Neuronal stem cell (in vitro differentiated cells): ENCODE measurements around the gene MYH1.
"Not testable (repeated sequence)": the region's sequence is repeated elsewhere in the genome, so short reads cannot be mapped to it uniquely, and the experiment has no call there.

ENCODE experiments used
- DNase-seq: peaks from one replicate; pipeline ENCODE4 v3.0.0-alpha.2; 2013; ENCODE audit warnings: low spot score
- H2AFZ ChIP-seq: one replicate; pipeline ENCODE4 v1.6.1; 2013; ENCODE audit warnings: mild to moderate bottlenecking, low read length, inconsistent platforms
- H2AK5ac ChIP-seq: 2 replicates; pipeline ENCODE4 v1.6.1; 2013; ENCODE audit warnings: low read depth, mild to moderate bottlenecking, inconsistent platforms, low read length, moderate library complexity, mixed read lengths
- H2BK120ac ChIP-seq: 2 replicates; pipeline ENCODE4 v1.6.1; 2013; ENCODE audit warnings: low read depth, mild to moderate bottlenecking, inconsistent platforms, low read length, moderate library complexity, mixed read lengths
- H2BK12ac ChIP-seq: one replicate; pipeline ENCODE4 v1.6.1; 2013; ENCODE audit warnings: low read length, inconsistent platforms
- H2BK15ac ChIP-seq: 2 replicates; pipeline ENCODE4 v1.6.1; 2013; ENCODE audit warnings: mild to moderate bottlenecking, low read length, inconsistent platforms, mixed read lengths
- H2BK5ac ChIP-seq: one replicate; pipeline ENCODE4 v1.6.1; 2013; ENCODE audit warnings: inconsistent platforms, mild to moderate bottlenecking, low read length, moderate library complexity
- H3K14ac ChIP-seq: one replicate; pipeline ENCODE4 v1.6.1; 2013; ENCODE audit warnings: low read length, inconsistent platforms
- H3K18ac ChIP-seq: 2 replicates; pipeline ENCODE4 v1.6.1; 2013; ENCODE audit warnings: low read length, inconsistent platforms
- H3K23ac ChIP-seq: 2 replicates; pipeline ENCODE4 v1.6.1; 2013; ENCODE audit warnings: low read depth, mild to moderate bottlenecking, mixed read lengths, low read length, inconsistent platforms; ENCODE audit not compliant: poor library complexity
- H3K27ac ChIP-seq: replicated peaks from 3 replicates; pipeline ENCODE4 v1.5.1; 2013; ENCODE audit warnings: low read length, inconsistent platforms
- H3K27me3 ChIP-seq, 3 experiments: 2 replicates each; pipeline ENCODE4 v1.6.1; 2013; ENCODE audit warnings: low read length in 3 of 3, mild to moderate bottlenecking in 2 of 3, inconsistent platforms in 1 of 3, low read depth in 1 of 3, mixed read lengths in 1 of 3, moderate library complexity in 1 of 3; ENCODE audit not compliant: control insufficient read depth in 3 of 3, insufficient read depth in 3 of 3
- H3K36me3 ChIP-seq, 2 donors: replicated peaks in 1 of 2; 2 replicates each; pipeline ENCODE4 v1.6.1; 2013; ENCODE audit warnings: low read length in 2 of 2; ENCODE audit not compliant: control insufficient read depth in 2 of 2, insufficient read depth in 2 of 2
- H3K4ac ChIP-seq: 2 replicates; pipeline ENCODE4 v1.6.1; 2013; ENCODE audit warnings: inconsistent platforms, mild to moderate bottlenecking, low read length, moderate library complexity
- H3K4me1 ChIP-seq, 2 donors: 1 replicate in 1 of 2; 2 replicates in 1 of 2; pipeline ENCODE4 v1.6.1; 2013; ENCODE audit warnings: low read length in 2 of 2, low read depth in 1 of 2; ENCODE audit not compliant: control insufficient read depth in 2 of 2, insufficient read depth in 1 of 2
- H3K4me2 ChIP-seq: one replicate; pipeline ENCODE4 v1.6.1; 2013; ENCODE audit warnings: mild to moderate bottlenecking, low read length, inconsistent platforms; ENCODE audit not compliant: insufficient read depth, poor library complexity, severe bottlenecking
- H3K4me3 ChIP-seq, 2 donors: 2 replicates each; pipeline ENCODE4 v1.5.1; 2013; ENCODE audit warnings: low read length in 2 of 2, mild to moderate bottlenecking in 2 of 2, inconsistent platforms in 1 of 2, moderate library complexity in 1 of 2
- H3K79me1 ChIP-seq: one replicate; pipeline ENCODE4 v1.6.1; 2013; ENCODE audit warnings: low read depth, mild to moderate bottlenecking, inconsistent platforms, low read length, moderate library complexity
- H3K9ac ChIP-seq: one replicate; pipeline ENCODE4 v1.6.1; 2013; ENCODE audit warnings: mild to moderate bottlenecking, low read depth, low read length, inconsistent platforms; ENCODE audit not compliant: poor library complexity
- H3K9me3 ChIP-seq, 2 donors: replicated peaks in 1 of 2; 2 replicates each; pipeline versions ENCODE3 to v1.6.1; 2013; ENCODE audit warnings: low read length in 2 of 2, mild to moderate bottlenecking in 2 of 2, inconsistent platforms in 1 of 2, low read depth in 1 of 2, mixed read lengths in 1 of 2, moderate library complexity in 1 of 2; ENCODE audit not compliant: control insufficient read depth in 2 of 2, insufficient read depth in 1 of 2
- H4K8ac ChIP-seq: one replicate; pipeline ENCODE4 v1.6.1; 2013; ENCODE audit warnings: low read depth, mild to moderate bottlenecking, inconsistent platforms, low read length, moderate library complexity
- H4K91ac ChIP-seq: one replicate; pipeline ENCODE4 v1.6.1; 2013; ENCODE audit warnings: low read length, low read depth, mild to moderate bottlenecking, inconsistent platforms; ENCODE audit not compliant: poor library complexity
- WGBS, 2 donors: extraction: QIAGEN DNeasy Blood & Tissue Kit; methylation state at CpG; one replicate each; pipeline ENCODE4 v1.1.7; 2013; ENCODE audit warnings: missing lambda C conversion rate in 2 of 2, mixed read lengths in 1 of 2; ENCODE audit not compliant: insufficient read length in 2 of 2, insufficient replicate concordance in 1 of 2; ENCODE audit errors: extremely low coverage in 2 of 2; 5-methylcytosine and 5-hydroxymethylcytosine counted together

MYH1 gene

DNA sequence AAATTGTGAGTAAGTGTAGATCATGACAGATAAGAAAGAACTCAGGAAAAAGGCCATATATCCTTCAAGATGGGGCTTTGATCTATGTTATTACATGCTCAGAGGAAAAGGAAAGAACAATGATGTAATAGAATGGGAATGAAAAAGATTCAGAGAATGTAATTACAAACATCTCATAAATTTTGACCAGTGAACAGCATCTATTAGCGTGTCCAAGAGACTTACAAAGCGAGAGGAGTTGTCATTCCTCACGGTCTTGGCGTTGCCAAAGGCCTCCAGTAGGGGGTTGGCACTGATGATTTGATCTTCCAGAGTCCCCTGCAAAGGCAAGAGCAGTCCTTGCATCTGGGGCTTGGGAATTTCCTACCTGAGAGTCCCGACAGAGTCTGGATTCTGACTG, 25.1 kb upstream of the MYH1 start:
- H3K14ac ChIP-seq = not testable (repeated sequence)
- no CpG with 5 or more reads among the region's 5 CpGs for WGBS, 2 donors

DNA sequence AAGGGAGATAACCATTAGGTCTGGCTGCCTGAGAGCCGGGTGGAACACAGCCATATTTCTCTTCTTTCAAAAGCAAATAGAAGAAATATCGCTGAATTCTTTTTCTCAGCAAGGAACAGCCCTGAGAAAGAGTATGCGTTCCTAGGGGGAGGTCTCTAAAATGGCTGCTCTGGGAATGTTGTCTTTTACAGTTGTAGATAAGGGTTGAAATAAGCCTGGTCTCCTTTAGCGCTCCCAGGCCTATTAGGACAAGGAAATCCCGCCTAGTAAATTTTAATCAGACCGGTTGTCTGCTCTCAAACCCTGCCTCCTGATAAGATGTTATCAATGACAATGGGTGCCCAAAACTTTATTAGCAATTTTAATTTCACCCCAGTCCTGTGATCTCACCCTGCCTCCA, 22.8 kb upstream of the MYH1 start:
- H3K27ac ChIP-seq, H2BK15ac ChIP-seq, H3K23ac ChIP-seq, H2AK5ac ChIP-seq, H4K8ac ChIP-seq, H3K27me3 ChIP-seq, H3K4me1 ChIP-seq, H3K79me1 ChIP-seq, H3K4me2 ChIP-seq, H3K9ac ChIP-seq, H2AFZ ChIP-seq, H3K36me3 ChIP-seq, H2BK5ac ChIP-seq, H4K91ac ChIP-seq, H3K14ac ChIP-seq, DNase-seq, H3K4ac ChIP-seq, H2BK120ac ChIP-seq, H3K9me3 ChIP-seq, H3K18ac ChIP-seq, H2BK12ac ChIP-seq, H3K4me3 ChIP-seq: not testable (repeated sequence)
- no CpG with 5 or more reads among the region's 6 CpGs for WGBS, 2 donors

More for the DNA sequence above, 25.1 kb upstream of the MYH1 start:
- not testable (repeated sequence) for H2BK120ac ChIP-seq, H2BK12ac ChIP-seq, H4K91ac ChIP-seq, H3K27me3 ChIP-seq, H3K27ac ChIP-seq, H3K36me3 ChIP-seq, H3K9ac ChIP-seq, H2AFZ ChIP-seq, H2AK5ac ChIP-seq, H2BK5ac ChIP-seq, H3K4me1 ChIP-seq, H2BK15ac ChIP-seq, H3K23ac ChIP-seq, H3K79me1 ChIP-seq, H3K18ac ChIP-seq, H3K4me3 ChIP-seq, H3K4ac ChIP-seq, H3K9me3 ChIP-seq, DNase-seq, H4K8ac ChIP-seq, H3K4me2 ChIP-seq

DNA sequence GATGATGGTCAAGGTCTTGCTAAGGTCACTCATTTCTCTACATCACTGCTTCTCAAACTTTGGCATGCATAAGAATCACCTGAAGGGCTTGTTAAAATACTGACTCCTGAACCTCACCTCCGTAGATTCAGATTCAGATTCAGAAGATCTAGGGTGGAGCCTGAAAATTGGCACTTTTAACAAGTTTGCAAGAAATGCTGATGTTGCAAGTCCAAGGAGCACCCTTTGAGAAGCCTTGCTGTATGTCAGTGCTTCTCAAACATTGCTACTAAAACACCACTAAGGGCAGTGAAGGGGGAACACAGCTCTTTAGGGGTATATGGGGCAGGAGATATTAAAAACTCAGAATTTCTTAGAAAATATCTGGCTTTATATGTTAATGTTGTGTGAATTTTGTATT, 13.7 kb upstream of the MYH1 start:
- Histone ChIP-seq H2BK5ac (no peak overlapping the region), H3K9me3 (no peaks in the 10 kb centered on the region)
- no CpG with 5 or more reads among the region's 1 CpG for WGBS, 2 donors

DNA sequence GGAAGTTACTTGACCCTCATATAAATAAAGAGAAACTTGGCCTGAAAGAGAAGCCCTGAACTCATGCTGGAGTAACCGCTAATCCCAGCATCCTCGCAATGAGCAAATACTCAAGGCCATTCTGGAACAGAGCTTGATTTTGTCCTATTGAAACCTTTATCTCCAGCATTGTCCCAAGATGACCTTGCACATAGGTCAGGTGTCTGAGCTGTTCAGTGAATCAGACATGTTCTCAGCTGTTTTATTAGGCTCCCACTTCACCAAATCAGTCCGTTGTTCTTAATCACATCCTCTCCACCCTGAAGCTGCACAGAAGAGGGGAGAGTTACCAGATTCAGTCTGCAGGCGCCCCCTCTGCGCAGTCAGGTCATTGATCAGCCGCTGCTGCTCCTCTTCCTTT, 9.1 kb upstream of the MYH1 start:
- no CpG with 5 or more reads among the region's 6 CpGs for WGBS, 2 donors
- Histone ChIP-seq H3K9me3 (no peaks in the 10 kb centered on the region), H2BK5ac (no peak overlapping the region), H3K4me3 (no peak overlapping the region), H3K79me1 (no peaks in the 10 kb centered on the region), H3K27me3 (no peaks in the 10 kb centered on the region), H3K4me1 (peaks cover 0 to 2% of the 10 kb centered on the region in 2 donors), H4K91ac (no peak overlapping the region), H3K27ac (no peak overlapping the region), H2BK120ac (no peak overlapping the region), H3K14ac (no peak overlapping the region), H4K8ac (no peak overlapping the region), H3K36me3 (no peaks in the 10 kb centered on the region), H3K23ac (no peak overlapping the region), H3K4ac (no peak overlapping the region), H3K4me2 (no peak overlapping the region), H2BK12ac (no peak overlapping the region), H2BK15ac (no peak overlapping the region), H2AK5ac (no peak overlapping the region), H2AFZ (no peak overlapping the region), H3K9ac (no peak overlapping the region), H3K18ac (no peak overlapping the region)
- DNase-seq = no peak

More for the DNA sequence above, 13.7 kb upstream of the MYH1 start:
- H3K4me2 ChIP-seq = no peak overlapping the region
- no peak overlapping the region for H3K18ac ChIP-seq
- no peaks in the 10 kb centered on the region for H3K27me3 ChIP-seq
- no peaks in the 10 kb centered on the region for H3K79me1 ChIP-seq
- H3K4me1 ChIP-seq = peaks cover 0 to 2% of the 10 kb centered on the region in 2 donors
- no peak overlapping the region for H3K14ac ChIP-seq
- H3K4ac ChIP-seq = no peak overlapping the region
- H4K91ac ChIP-seq = no peak overlapping the region
- H2AK5ac ChIP-seq = no peak overlapping the region
- no peaks in the 10 kb centered on the region for H3K36me3 ChIP-seq
- H3K27ac ChIP-seq = no peak overlapping the region
- no peak overlapping the region for H4K8ac ChIP-seq
- no peak overlapping the region for H2BK120ac ChIP-seq
- H2BK12ac ChIP-seq = no peak overlapping the region
- H2AFZ ChIP-seq = no peak overlapping the region
- no peak for DNase-seq
- H3K4me3 ChIP-seq = no peak overlapping the region
- no peak overlapping the region for H3K9ac ChIP-seq
- no peak overlapping the region for H3K23ac ChIP-seq
- no peak overlapping the region for H2BK15ac ChIP-seq
